AG10803 (cell line): ENCODE results near the gene PEX14.

Experiments
- DNase-seq: peaks from one replicate; pipeline ENCODE4 v3.0.0; 2010; ENCODE audit warnings: low read depth
- H3K4me3 ChIP-seq: 2 replicates; pipeline ENCODE4 v1.5.1; 2011; ENCODE audit warnings: mild to moderate bottlenecking, low read length, control low read depth
- CTCF ChIP-seq: conservative IDR thresholded peaks from 2 replicates; pipeline ENCODE4 v1.5.1; 2011; ENCODE audit warnings: mild to moderate bottlenecking, low read length, control low read depth, inconsistent platforms

PEX14 gene

GRCh38 chr1:10628685-10629084 is 153.9 kb downstream of the PEX14 start:
- no peak for DNase-seq
- no peak for TF ChIP-seq CTCF
- no peak overlapping the region for H3K4me3 ChIP-seq

- DNase-seq, result no peak
- TF ChIP-seq CTCF, result no peak
- no peak overlapping the region for H3K4me3 ChIP-seq
These were observed 154.5 kb downstream of the PEX14 start for GRCh38 chr1:10629091-10629815.

- no peak overlapping the region for H3K4me3 ChIP-seq
- DNase-seq, result no peak
- no peak for TF ChIP-seq CTCF
These were observed 155.2 kb downstream of the PEX14 start for GRCh38 chr1:10629816-10630571.

- DNase-seq, result no peak
- no peak overlapping the region for H3K4me3 ChIP-seq
- no peak for TF ChIP-seq CTCF
These were observed 155.9 kb downstream of the PEX14 start for GRCh38 chr1:10630661-10631120.

- TF ChIP-seq CTCF, result no peak
- no peak for DNase-seq
- H3K4me3 ChIP-seq, result no peak overlapping the region
These were observed 156.5 kb downstream of the PEX14 start for GRCh38 chr1:10631121-10631810.

GRCh38 chr1:10631811-10632593 is 157.3 kb downstream of the PEX14 start:
- no peak for DNase-seq
- TF ChIP-seq CTCF, result no peak
- no peak overlapping the region for H3K4me3 ChIP-seq
